ENCODE results near the gene TPTE. TPM values are rescaled to one million over a fixed set of nuclear protein-coding genes. Genes with fewer than 3 reads are reported as not detected.
"Not testable (repeated sequence)": the region's sequence is repeated elsewhere in the genome, so short reads cannot be mapped to it uniquely, and the experiment has no call there.

TPTE gene
- total RNA-seq (2021) (not detected in 3 replicates), Bru-seq, nascent RNA (not detected)
- long read RNA-seq, experiment 1: 0 reads
- long read RNA-seq, experiment 2: 0 reads
- long read RNA-seq, experiment 3: 0 reads

GRCh38 chr21:10521091-10521598, at the start of gene TPTE:
TSS of gene TPTE (plus strand) at chr21:10521583. CDS start at chr21:10538724, 17,141 bp downstream.
- H3K36me3 Mint-ChIP-seq: peaks cover 60% of the 10 kb centered on the region
- peaks cover 55% of the 10 kb centered on the region for H3K9me3 Mint-ChIP-seq

GRCh38 chr21:10471999-10472398, 49.4 kb upstream of the TPTE start:
- DNase-seq (ENCODE audit: low spot score); H3K27me3 Mint-ChIP-seq (ENCODE audit: low read depth); H3K4me1 Mint-ChIP-seq; CTCF ChIA-PET; POLR2A ChIA-PET; ATAC-seq; H3K27ac Mint-ChIP-seq; H3K4me3 Mint-ChIP-seq: not testable (repeated sequence)
- Mint-ChIP-seq H3K36me3 (peaks cover 13% of the 10 kb centered on the region), H3K9me3 (peaks cover 16% of the 10 kb centered on the region)

More at GRCh38 chr21:10521091-10521598, at the start of gene TPTE:
- ATAC-seq: no peak
- ChIA-PET CTCF (no interaction called here), POLR2A (no interaction called here)
- peaks cover 26% of the 10 kb centered on the region for H3K27me3 Mint-ChIP-seq (ENCODE audit: low read depth)
- no peaks in the 10 kb centered on the region for H3K4me1 Mint-ChIP-seq
- no peak within 1 kb of the TSS for H3K27ac Mint-ChIP-seq
- TF ChIP-seq USF2 (CRISPR knock-in tag; IDR thresholded peaks at IDR 0.05) (no peak), EMX1 (CRISPR knock-in tag; IDR thresholded peaks at IDR 0.05) (no peak), FOXP4 (CRISPR knock-in tag; IDR thresholded peaks at IDR 0.05) (no peak), NFE2L1 (CRISPR knock-in tag; IDR thresholded peaks at IDR 0.05) (no peak), GABPB1 (CRISPR knock-in tag; IDR thresholded peaks at IDR 0.05) (no peak), ESRRA (CRISPR knock-in tag; IDR thresholded peaks at IDR 0.05; ENCODE audit: borderline replicate concordance) (no peak), HMGA2 (CRISPR knock-in tag; IDR thresholded peaks at IDR 0.05) (no peak), ZMAT4 (CRISPR knock-in tag; IDR thresholded peaks at IDR 0.05) (no peak), ATF2 (CRISPR knock-in tag; IDR thresholded peaks at IDR 0.05; ENCODE audit: borderline replicate concordance, low read depth) (no peak), NFATC4 (CRISPR knock-in tag; IDR thresholded peaks at IDR 0.05) (no peak), ZNF423 (CRISPR knock-in tag; IDR thresholded peaks at IDR 0.05) (no peak), CBFB (CRISPR knock-in tag; IDR thresholded peaks at IDR 0.05; ENCODE audit: low read depth) (no peak), ETV6 (CRISPR knock-in tag; IDR thresholded peaks at IDR 0.05) (no peak)
- no peak within 1 kb of the TSS for H3K4me3 Mint-ChIP-seq
- no peak for DNase-seq (ENCODE audit: low spot score)

GRCh38 chr21:10477794-10478193, 43.6 kb upstream of the TPTE start:
- ATAC-seq; DNase-seq (ENCODE audit: low spot score); CTCF ChIA-PET; H3K4me1 Mint-ChIP-seq; H3K4me3 Mint-ChIP-seq; POLR2A ChIA-PET; H3K27me3 Mint-ChIP-seq (ENCODE audit: low read depth); H3K27ac Mint-ChIP-seq: not testable (repeated sequence)
- peaks cover 46% of the 10 kb centered on the region for H3K9me3 Mint-ChIP-seq
- peaks cover 40% of the 10 kb centered on the region for H3K36me3 Mint-ChIP-seq

- Mint-ChIP-seq H3K9me3 (peaks cover 54% of the 10 kb centered on the region), H3K36me3 (peaks cover 47% of the 10 kb centered on the region)
- CTCF ChIA-PET; ATAC-seq; H3K27ac Mint-ChIP-seq; H3K4me1 Mint-ChIP-seq; H3K4me3 Mint-ChIP-seq; DNase-seq (ENCODE audit: low spot score); H3K27me3 Mint-ChIP-seq (ENCODE audit: low read depth); POLR2A ChIA-PET: not testable (repeated sequence)
Measured at GRCh38 chr21:10479875-10480274, 41.5 kb upstream of the TPTE start.

GRCh38 chr21:10484864-10485263, 36.5 kb upstream of the TPTE start:
- DNase-seq (ENCODE audit: low spot score); H3K4me1 Mint-ChIP-seq; CTCF ChIA-PET; H3K27me3 Mint-ChIP-seq (ENCODE audit: low read depth); H3K4me3 Mint-ChIP-seq; H3K27ac Mint-ChIP-seq; POLR2A ChIA-PET; ATAC-seq: not testable (repeated sequence)
- Mint-ChIP-seq H3K36me3 (peaks cover 38% of the 10 kb centered on the region), H3K9me3 (peaks cover 46% of the 10 kb centered on the region)

GRCh38 chr21:10490453-10490852, 30.9 kb upstream of the TPTE start:
- Mint-ChIP-seq H3K36me3 (peaks cover 18% of the 10 kb centered on the region), H3K9me3 (peaks cover 20% of the 10 kb centered on the region)
- CTCF ChIA-PET; H3K4me1 Mint-ChIP-seq; DNase-seq (ENCODE audit: low spot score); ATAC-seq; H3K4me3 Mint-ChIP-seq; H3K27me3 Mint-ChIP-seq (ENCODE audit: low read depth); H3K27ac Mint-ChIP-seq; POLR2A ChIA-PET: not testable (repeated sequence)

Measured in WTC11 (cell line).